Measurements from ENCODE around the gene RFTN2.
"Not testable (repeated sequence)": the region's sequence is repeated elsewhere in the genome, so short reads cannot be mapped to it uniquely, and the experiment has no call there.

The RFTN2 gene

GRCh38 chr2:197601726-197602125, 73.7 kb downstream of the RFTN2 start:
- DNase-seq (ENCODE audit: low spot score): no peak

- DNase-seq (ENCODE audit: low spot score): no peak
Measured at GRCh38 chr2:197600306-197600705, 75.1 kb downstream of the RFTN2 start.

DNA sequence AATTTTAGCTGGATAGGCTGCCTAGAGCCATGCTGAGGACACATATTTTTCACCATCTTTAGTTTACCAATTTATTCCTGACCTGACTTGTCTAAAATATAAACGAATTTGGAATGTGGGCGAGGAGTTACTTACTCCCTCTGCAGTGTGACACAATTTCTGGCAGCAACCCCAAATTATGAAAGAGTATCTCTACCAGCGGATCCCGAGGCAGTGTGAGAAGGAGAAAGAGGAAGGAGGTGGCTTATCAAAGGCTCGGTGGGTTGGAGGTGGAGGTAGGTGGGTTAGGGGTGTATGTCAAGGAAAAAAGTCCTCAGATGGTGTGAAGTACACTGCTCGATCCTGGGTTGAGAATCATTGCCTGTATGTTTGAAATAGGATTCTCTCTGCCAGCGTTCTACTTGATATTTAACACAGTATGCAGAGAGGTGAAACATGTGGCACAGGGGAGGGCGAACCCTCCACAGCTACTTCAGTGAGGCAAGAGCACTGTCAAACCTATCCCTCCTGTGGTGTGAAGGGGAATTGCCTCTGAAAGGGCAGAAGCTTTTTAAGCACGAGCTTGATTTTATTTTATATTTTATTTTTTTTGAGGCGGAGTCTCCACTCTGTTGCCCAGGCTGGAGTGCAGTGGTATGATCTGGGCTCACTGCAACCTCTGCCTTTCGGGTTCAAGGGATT, 76.0 kb downstream of the RFTN2 start:
- DNase-seq (ENCODE audit: low spot score): peak; percentile 18

DNA sequence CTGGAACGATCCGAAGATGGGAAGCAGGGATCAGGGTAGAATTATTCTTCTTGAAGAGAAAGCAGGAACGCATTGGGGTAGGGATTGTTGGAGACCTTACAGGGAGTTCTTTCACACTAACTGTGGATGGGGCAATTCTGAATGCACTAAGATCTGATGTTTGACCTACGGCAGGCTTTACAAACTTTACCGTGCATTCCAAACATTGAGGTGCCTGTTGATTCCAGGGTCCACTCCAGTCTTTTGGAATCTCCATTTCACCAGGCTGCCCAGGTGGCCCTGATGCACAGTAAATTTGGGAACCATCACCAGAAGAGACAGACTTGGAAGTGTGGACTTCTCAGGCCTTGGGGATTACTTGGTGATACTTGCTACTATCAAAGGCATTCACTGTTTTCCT, 76.9 kb downstream of the RFTN2 start:
- DNase-seq (ENCODE audit: low spot score): no peak

- DNase-seq (ENCODE audit: low spot score): no peak
Measured at GRCh38 chr2:197597166-197597565, 78.2 kb downstream of the RFTN2 start.

- DNase-seq (ENCODE audit: low spot score): no peak
Measured at GRCh38 chr2:197596766-197597165, 78.6 kb downstream of the RFTN2 start.

DNA sequence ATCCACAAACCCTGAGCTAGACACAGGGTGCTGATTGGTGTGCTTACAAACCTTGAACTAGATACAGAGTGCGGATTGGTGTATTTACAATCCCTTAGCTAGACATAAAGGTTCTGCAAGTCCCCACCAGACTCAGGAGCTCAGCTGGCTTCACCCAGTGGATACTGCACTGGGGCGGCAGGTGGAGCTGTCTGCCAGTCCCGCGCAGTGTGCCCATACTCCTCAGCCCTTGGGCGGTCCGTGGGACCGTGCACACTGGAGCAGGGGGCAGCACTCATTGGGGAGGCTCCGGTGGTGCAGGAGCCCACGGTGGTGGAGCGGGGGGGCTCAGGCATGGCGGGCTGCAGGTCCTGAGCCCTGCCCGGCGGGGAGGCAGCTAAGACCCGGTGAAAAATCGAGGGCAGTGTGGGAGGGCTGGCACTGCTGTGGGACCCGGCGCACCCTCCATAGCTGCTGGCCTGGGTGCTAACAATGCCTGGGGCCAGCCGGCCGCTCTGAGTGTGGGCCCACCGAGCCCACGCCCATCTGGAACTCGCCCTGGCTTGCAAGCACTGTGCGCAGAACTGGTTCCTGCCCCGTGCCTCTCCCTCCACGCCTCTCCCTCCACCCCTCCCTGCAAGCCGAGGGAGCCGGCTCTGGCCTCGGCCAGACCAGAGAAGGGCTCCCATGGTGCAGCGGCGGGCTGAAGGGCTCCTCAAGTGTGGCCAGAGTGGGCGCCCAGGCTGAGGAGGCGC, 83.9 kb downstream of the RFTN2 start:
- no peak for DNase-seq (ENCODE audit: low spot score)

GRCh38 chr2:197587255-197587654, 88.1 kb downstream of the RFTN2 start:
- DNase-seq (ENCODE audit: low spot score): not testable (repeated sequence)

GRCh38 chr2:197580166-197580565, 95.2 kb downstream of the RFTN2 start:
- DNase-seq (ENCODE audit: low spot score): not testable (repeated sequence)

DNA sequence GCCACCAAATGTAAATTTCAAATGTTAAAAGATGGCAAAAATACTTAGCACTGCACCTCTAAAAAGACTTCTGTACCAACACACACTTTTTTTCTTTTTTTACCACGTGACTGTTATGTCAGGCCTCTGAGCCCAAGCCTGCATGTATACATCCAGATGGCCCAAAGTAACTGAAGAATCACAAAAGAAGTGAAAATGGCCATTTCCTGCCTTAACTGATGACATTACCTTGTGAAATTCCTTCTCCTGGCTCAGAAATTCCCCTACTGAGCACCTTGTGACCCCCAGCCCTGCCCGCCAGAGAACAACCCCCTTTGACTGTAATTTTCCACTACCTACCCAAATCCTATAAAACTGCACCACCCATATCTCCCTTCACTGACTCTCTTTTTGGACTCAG, 97.1 kb downstream of the RFTN2 start:
- DNase-seq (ENCODE audit: low spot score): not testable (repeated sequence)

GRCh38 chr2:197577446-197577845, 97.9 kb downstream of the RFTN2 start:
- no peak for DNase-seq (ENCODE audit: low spot score)

DNA sequence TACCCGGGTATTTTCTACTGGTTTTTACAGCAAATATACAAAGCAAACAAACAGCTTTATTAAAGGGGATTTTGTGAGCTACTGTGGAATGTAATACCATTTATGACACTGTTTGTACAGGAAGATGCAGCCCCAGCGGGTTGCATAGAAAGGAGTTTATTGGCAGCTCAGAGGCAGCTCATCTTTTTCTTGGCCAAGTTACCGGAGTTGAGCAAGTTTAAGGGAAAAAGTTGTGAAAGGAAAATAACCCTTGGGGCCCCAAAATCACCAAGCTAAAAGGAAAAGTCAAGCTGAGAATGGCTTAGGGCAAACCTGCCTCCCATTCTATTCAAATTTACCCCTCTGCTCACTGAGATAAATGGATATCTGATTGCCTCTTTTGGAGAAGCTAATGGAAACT, 98.8 kb downstream of the RFTN2 start:
- no peak for DNase-seq (ENCODE audit: low spot score)

DNA sequence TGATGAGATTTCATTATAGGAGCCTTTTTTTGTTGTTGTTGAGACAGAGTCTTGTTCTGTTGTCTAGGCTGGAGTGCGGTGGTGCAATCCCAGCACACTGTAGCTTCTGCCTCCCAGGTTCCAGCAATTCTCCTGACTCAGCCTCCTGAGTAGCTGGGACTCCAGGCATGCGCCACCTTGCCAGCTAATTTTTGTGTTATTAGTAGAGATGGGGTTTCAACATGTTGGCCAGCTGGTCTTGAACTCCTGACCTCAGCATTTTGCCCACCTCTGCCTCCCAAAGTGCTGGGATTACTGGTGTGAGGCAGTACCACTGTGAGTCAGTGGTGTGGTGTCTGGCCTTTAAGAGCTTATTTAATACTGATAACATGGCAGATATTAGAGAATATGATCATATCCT, 99.4 kb downstream of the RFTN2 start:
- no peak for DNase-seq (ENCODE audit: low spot score)

GRCh38 chr2:197573608-197574007, 101.8 kb downstream of the RFTN2 start:
- DNase-seq (ENCODE audit: low spot score): no peak

- DNase-seq (ENCODE audit: low spot score): no peak
Measured at GRCh38 chr2:197571627-197572271, 103.6 kb downstream of the RFTN2 start.

DNA sequence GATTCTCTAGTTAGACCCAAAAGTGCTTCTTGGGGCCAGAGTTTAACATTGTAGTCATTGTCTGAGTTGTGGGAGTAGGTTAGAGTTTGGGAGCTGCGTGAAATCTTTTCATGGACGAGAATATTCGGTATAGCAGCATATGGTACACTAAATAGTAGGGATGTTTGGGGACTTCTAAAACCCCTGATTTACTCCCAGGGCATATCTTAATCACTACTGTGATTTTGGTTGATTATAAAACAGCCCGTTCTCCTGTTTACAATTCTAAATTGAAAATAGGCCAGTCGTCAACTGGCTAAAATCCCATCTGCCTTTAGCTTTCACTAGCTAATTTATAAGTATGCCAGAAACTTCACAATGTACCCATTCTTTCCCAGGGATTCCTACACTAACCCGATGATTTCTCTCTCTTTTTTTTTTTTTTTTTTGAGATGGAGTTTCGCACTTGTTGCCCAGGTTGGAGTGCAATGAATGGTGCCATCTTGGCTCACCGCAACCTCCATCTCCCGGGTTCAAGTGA, 115.2 kb downstream of the RFTN2 start:
- no peak for DNase-seq (ENCODE audit: low spot score)

GRCh38 chr2:197559681-197560080, 115.7 kb downstream of the RFTN2 start:
- no peak for DNase-seq (ENCODE audit: low spot score)

DNA sequence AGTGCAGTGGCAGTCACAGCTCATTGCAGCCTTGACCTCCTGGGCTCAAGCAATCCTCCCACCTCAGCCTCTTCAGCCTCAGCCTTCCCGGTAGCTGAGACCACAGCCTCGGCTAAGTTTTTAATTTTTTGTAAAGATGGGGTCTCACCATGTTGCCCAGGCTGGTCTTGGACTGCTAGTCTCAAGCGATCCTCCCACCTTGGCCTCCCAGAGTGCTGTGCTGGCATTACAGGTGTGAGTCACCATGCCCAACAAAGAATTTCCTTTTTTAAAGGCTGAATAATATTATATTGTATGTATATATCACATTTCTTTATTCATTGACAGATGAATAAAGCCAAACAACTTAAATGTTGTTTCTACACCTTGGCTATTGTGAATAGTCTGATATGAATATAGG, 117.0 kb downstream of the RFTN2 start:
- no peak for DNase-seq (ENCODE audit: low spot score)

DNA sequence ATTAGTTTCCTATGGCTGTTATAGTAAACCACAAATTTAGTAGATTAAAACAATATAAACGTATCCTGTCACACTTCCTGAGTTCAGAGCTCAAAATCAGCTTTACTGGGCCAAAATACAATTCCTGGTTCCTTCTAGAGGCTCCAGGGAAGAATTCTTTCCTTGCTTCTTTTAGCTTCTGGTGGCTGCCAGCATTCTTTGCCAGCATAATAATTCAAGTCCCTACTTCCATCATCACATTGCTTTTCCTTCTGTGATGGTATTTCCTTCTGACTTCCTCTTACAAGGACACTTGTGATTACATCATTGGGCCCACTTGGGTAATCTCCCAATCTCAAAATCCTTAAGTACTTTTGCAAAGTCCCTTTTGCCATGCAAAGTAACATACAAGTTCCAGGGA, 118.9 kb downstream of the RFTN2 start:
- no peak for DNase-seq (ENCODE audit: low spot score)

DNA sequence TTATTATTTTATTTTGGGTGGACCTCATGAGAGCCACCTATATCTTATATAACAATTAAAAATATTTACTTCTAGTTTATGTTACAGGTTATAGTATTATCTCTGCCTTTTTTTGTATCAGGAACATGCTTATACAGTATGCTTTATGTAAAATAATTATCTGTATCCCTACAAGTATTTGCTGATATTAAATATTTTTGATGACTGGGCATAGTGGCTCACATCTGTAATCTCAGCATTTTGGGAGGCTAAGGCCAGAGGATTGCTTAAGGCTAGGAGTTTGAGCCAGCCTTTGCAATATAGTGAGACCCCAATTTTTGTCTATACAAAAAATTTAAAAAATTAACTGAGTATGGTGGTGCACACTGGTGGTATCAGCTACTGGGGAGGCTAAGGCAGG, 119.9 kb downstream of the RFTN2 start:
- DNase-seq (ENCODE audit: low spot score): no peak

GRCh38 chr2:197551260-197551659, 124.1 kb downstream of the RFTN2 start:
- DNase-seq (ENCODE audit: low spot score): not testable (repeated sequence)

- DNase-seq (ENCODE audit: low spot score): no peak
Measured at GRCh38 chr2:197548582-197548981, 126.8 kb downstream of the RFTN2 start.

Measured in hematopoietic multipotent progenitor cell treated with erythropoietin and hydrocortisone succinate and interleukin-3 and kit ligand, for 15 days (in vitro differentiated cells).